ENCODE measurements around the gene VTI1A.
A peak's percentile ranks its signal among the peaks of the same experiment; 100 is the strongest.

VTI1A gene

GRCh38 chr10:112827951-112828350 lies 380.9 kb downstream of the VTI1A start:
- H3K4me3 ChIP-seq (replicated peaks in 1 of 2; ENCODE audit: low read depth in 2 of 2, low read length in 2 of 2), result no peak overlapping the region
- peak in 1 of 2 donors; percentile 9 for DNase-seq (ENCODE audit: low read depth in 2 of 2)
- TF ChIP-seq CTCF (IDR thresholded peaks at IDR 0.05; ENCODE audit: low read depth, low read length), result no peak

- no peak for TF ChIP-seq CTCF (IDR thresholded peaks at IDR 0.05; ENCODE audit: low read depth, low read length)
- no peak for DNase-seq (ENCODE audit: low read depth in 2 of 2)
- H3K4me3 ChIP-seq (replicated peaks in 1 of 2; ENCODE audit: low read depth in 2 of 2, low read length in 2 of 2), result no peak overlapping the region
Measured at GRCh38 chr10:112831859-112832258, 384.8 kb downstream of the VTI1A start.

- peak in 1 of 2 donors; percentile 18 for DNase-seq (ENCODE audit: low read depth in 2 of 2)
Measured at GRCh38 chr10:112832361-112832878, 385.4 kb downstream of the VTI1A start.

GRCh38 chr10:112832959-112833358 lies 385.9 kb downstream of the VTI1A start:
- TF ChIP-seq CTCF (IDR thresholded peaks at IDR 0.05; ENCODE audit: low read depth, low read length), result no peak
- DNase-seq (ENCODE audit: low read depth in 2 of 2), result no peak
- no peak overlapping the region for H3K4me3 ChIP-seq (replicated peaks in 1 of 2; ENCODE audit: low read depth in 2 of 2, low read length in 2 of 2)

More at GRCh38 chr10:112832361-112832878, 385.4 kb downstream of the VTI1A start:
- no peak for TF ChIP-seq CTCF (IDR thresholded peaks at IDR 0.05; ENCODE audit: low read depth, low read length)
- no peak overlapping the region for H3K4me3 ChIP-seq (replicated peaks in 1 of 2; ENCODE audit: low read depth in 2 of 2, low read length in 2 of 2)

- no peak for TF ChIP-seq CTCF (IDR thresholded peaks at IDR 0.05; ENCODE audit: low read depth, low read length)
- no peak overlapping the region for H3K4me3 ChIP-seq (replicated peaks in 1 of 2; ENCODE audit: low read depth in 2 of 2, low read length in 2 of 2)
- no peak for DNase-seq (ENCODE audit: low read depth in 2 of 2)
Measured at GRCh38 chr10:112834751-112835181, 387.8 kb downstream of the VTI1A start.

GRCh38 chr10:112835217-112835715 lies 388.3 kb downstream of the VTI1A start:
- TF ChIP-seq CTCF (IDR thresholded peaks at IDR 0.05; ENCODE audit: low read depth, low read length), result no peak
- no peak for DNase-seq (ENCODE audit: low read depth in 2 of 2)
- no peak overlapping the region for H3K4me3 ChIP-seq (replicated peaks in 1 of 2; ENCODE audit: low read depth in 2 of 2, low read length in 2 of 2)

Measured in cardiac fibroblast (primary cell).